H1 (cell line): ENCODE data around the gene IQCH. TPM values are rescaled to one million over a fixed set of nuclear protein-coding genes. Genes with fewer than 3 reads are reported as not detected.

ENCODE experiments used
- BACH1 ChIP-seq: IDR thresholded peaks from 2 replicates; pipeline ENCODE4 v1.6.1; 2012; ENCODE audit warnings: low read length, improper control_type of control experiment
- EP300 ChIP-seq, 2 experiments: IDR thresholded peaks; 1 replicate in 1 of 2; 2 replicates in 1 of 2; pipeline ENCODE4 v1.6.1; 2011 to 2012; ENCODE audit warnings: low read depth in 2 of 2, low read length in 2 of 2, mild to moderate bottlenecking in 2 of 2, borderline replicate concordance in 1 of 2, inconsistent platforms in 1 of 2, moderate library complexity in 1 of 2
- GTF2F1 ChIP-seq: IDR thresholded peaks from 2 replicates; pipeline ENCODE4 v1.6.1; 2012; ENCODE audit warnings: low read depth, low read length, improper control_type of control experiment, borderline replicate concordance
- PHF8 ChIP-seq: fragments of 200-600 bp; sonication (generic); conservative IDR thresholded peaks from 2 replicates; pipeline ENCODE4 v1.7.1; 2012; ENCODE audit warnings: low read depth, mild to moderate bottlenecking, inconsistent platforms, low read length, moderate library complexity
- SIRT6 ChIP-seq: IDR thresholded peaks from one replicate; pipeline ENCODE4 v1.7.1; 2012; ENCODE audit warnings: low read length, inconsistent platforms
- TAF7 ChIP-seq: optimal IDR thresholded peaks from 2 replicates; pipeline ENCODE3; 2011; ENCODE audit warnings: low read depth, mild to moderate bottlenecking, inconsistent platforms, low read length, moderate library complexity, borderline replicate concordance
- polyA plus RNA-seq, 7 experiments: library from polyadenylated mRNA; depleted of rRNA in 3 of 7; stranded (reverse) in 5 of 7; unstranded in 2 of 7; fragments of >200 nt in 5 of 7; fragments of 200-250 nt in 2 of 7; gene quantifications; 1 replicate in 5 of 7; 2 replicates in 1 of 7; 4 replicates in 1 of 7; pipeline versions ENCODE4 v1.2.1 to v1.2.3, GENCODE V29; 2011 to 2013; ENCODE audit warnings: missing spikeins in 2 of 7, mixed read lengths in 2 of 7
- total RNA-seq: library from RNA; stranded (reverse); fragmentation: NEBNext Ultra II Directional; extraction: Animal tissue kit (Norgen Biotek cat#: 25700); gene quantifications from 2 replicates; pipeline ENCODE4 v1.2.1, GENCODE V29; 2021
- TF ChIP-seq, protein P1 (sequence below): fragments of 300-600 bp; sonication (generic); IDR thresholded peaks from 2 replicates; pipeline ENCODE4 v1.7.1; 2012; ENCODE audit warnings: low read length, moderate library complexity, mild to moderate bottlenecking, inconsistent platforms; ENCODE audit not compliant: insufficient replicate concordance
- TF ChIP-seq, protein P2 (sequence below): IDR thresholded peaks from 2 replicates; pipeline ENCODE4 v1.6.1; 2012; ENCODE audit warnings: inconsistent platforms
- TF ChIP-seq, protein P3 (sequence below): IDR thresholded peaks from 2 replicates; pipeline ENCODE4 v1.6.1; 2011; ENCODE audit warnings: low read depth, mild to moderate bottlenecking, low read length; ENCODE audit not compliant: insufficient read depth

The IQCH gene
- total and polyA plus RNA-seq, 2 of the 8 experiments (the other 6 are each of a cell fraction or from before 2014, with no cell fraction given) = 0.60 to 1.9 TPM

DNA sequence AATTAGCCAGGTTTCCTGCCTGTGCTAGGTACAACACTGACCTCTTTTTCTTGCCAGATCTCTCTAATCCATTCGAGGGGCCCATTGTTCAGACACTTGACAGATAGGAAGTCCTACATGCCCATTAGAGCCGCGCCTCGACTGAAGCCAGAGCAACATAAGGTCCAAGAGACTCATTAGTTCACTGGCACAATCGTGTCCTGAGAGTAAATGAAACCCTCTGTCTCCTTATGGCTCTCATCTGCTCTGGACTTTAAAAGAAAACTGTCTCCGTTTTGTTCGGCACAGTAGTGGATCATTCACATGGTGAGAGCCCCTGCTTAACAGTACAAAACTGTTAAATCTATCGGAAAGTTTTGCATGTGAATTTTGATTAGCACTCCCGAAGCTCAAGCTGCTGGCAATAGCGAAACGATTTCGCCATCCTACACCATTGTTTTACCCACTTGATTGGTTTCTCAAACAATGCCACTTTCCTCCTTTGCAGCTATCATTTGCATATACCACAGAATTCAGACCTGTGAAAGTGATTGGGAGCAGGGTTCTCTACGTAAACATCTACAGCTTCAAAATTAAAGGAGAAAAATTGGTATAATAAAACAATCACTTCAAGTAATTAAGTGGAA is 247.4 kb downstream of the IQCH start (continued):
- TF ChIP-seq, protein P1, sequence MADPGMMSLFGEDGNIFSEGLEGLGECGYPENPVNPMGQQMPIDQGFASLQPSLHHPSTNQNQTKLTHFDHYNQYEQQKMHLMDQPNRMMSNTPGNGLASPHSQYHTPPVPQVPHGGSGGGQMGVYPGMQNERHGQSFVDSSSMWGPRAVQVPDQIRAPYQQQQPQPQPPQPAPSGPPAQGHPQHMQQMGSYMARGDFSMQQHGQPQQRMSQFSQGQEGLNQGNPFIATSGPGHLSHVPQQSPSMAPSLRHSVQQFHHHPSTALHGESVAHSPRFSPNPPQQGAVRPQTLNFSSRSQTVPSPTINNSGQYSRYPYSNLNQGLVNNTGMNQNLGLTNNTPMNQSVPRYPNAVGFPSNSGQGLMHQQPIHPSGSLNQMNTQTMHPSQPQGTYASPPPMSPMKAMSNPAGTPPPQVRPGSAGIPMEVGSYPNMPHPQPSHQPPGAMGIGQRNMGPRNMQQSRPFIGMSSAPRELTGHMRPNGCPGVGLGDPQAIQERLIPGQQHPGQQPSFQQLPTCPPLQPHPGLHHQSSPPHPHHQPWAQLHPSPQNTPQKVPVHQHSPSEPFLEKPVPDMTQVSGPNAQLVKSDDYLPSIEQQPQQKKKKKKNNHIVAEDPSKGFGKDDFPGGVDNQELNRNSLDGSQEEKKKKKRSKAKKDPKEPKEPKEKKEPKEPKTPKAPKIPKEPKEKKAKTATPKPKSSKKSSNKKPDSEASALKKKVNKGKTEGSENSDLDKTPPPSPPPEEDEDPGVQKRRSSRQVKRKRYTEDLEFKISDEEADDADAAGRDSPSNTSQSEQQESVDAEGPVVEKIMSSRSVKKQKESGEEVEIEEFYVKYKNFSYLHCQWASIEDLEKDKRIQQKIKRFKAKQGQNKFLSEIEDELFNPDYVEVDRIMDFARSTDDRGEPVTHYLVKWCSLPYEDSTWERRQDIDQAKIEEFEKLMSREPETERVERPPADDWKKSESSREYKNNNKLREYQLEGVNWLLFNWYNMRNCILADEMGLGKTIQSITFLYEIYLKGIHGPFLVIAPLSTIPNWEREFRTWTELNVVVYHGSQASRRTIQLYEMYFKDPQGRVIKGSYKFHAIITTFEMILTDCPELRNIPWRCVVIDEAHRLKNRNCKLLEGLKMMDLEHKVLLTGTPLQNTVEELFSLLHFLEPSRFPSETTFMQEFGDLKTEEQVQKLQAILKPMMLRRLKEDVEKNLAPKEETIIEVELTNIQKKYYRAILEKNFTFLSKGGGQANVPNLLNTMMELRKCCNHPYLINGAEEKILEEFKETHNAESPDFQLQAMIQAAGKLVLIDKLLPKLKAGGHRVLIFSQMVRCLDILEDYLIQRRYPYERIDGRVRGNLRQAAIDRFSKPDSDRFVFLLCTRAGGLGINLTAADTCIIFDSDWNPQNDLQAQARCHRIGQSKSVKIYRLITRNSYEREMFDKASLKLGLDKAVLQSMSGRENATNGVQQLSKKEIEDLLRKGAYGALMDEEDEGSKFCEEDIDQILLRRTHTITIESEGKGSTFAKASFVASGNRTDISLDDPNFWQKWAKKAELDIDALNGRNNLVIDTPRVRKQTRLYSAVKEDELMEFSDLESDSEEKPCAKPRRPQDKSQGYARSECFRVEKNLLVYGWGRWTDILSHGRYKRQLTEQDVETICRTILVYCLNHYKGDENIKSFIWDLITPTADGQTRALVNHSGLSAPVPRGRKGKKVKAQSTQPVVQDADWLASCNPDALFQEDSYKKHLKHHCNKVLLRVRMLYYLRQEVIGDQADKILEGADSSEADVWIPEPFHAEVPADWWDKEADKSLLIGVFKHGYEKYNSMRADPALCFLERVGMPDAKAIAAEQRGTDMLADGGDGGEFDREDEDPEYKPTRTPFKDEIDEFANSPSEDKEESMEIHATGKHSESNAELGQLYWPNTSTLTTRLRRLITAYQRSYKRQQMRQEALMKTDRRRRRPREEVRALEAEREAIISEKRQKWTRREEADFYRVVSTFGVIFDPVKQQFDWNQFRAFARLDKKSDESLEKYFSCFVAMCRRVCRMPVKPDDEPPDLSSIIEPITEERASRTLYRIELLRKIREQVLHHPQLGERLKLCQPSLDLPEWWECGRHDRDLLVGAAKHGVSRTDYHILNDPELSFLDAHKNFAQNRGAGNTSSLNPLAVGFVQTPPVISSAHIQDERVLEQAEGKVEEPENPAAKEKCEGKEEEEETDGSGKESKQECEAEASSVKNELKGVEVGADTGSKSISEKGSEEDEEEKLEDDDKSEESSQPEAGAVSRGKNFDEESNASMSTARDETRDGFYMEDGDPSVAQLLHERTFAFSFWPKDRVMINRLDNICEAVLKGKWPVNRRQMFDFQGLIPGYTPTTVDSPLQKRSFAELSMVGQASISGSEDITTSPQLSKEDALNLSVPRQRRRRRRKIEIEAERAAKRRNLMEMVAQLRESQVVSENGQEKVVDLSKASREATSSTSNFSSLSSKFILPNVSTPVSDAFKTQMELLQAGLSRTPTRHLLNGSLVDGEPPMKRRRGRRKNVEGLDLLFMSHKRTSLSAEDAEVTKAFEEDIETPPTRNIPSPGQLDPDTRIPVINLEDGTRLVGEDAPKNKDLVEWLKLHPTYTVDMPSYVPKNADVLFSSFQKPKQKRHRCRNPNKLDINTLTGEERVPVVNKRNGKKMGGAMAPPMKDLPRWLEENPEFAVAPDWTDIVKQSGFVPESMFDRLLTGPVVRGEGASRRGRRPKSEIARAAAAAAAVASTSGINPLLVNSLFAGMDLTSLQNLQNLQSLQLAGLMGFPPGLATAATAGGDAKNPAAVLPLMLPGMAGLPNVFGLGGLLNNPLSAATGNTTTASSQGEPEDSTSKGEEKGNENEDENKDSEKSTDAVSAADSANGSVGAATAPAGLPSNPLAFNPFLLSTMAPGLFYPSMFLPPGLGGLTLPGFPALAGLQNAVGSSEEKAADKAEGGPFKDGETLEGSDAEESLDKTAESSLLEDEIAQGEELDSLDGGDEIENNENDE = no peak
- TF ChIP-seq PHF8 (no peak), SIRT6 (no peak), EP300 (IDR thresholded peaks at IDR 0.05; ENCODE audit: borderline replicate concordance in 1 of 2, low read depth in 2 of 2, low read length in 2 of 2) (no peak), BACH1 (no peak), TAF7 (no peak), GTF2F1 (no peak)
- TF ChIP-seq, protein P2, sequence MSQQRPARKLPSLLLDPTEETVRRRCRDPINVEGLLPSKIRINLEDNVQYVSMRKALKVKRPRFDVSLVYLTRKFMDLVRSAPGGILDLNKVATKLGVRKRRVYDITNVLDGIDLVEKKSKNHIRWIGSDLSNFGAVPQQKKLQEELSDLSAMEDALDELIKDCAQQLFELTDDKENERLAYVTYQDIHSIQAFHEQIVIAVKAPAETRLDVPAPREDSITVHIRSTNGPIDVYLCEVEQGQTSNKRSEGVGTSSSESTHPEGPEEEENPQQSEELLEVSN = no peak
- TF ChIP-seq, protein P3, sequence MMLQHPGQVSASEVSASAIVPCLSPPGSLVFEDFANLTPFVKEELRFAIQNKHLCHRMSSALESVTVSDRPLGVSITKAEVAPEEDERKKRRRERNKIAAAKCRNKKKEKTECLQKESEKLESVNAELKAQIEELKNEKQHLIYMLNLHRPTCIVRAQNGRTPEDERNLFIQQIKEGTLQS = no peak
